ENCODE data around the gene CARD14. TPM values are rescaled to one million over a fixed set of nuclear protein-coding genes. Genes with fewer than 3 reads are reported as not detected.

Gene CARD14
- total and polyA plus RNA-seq, 2 of the 13 experiments (the other 11 are each of a cell fraction or from before 2014, with no cell fraction given), result 0.11 TPM; not detected in 1

DNA sequence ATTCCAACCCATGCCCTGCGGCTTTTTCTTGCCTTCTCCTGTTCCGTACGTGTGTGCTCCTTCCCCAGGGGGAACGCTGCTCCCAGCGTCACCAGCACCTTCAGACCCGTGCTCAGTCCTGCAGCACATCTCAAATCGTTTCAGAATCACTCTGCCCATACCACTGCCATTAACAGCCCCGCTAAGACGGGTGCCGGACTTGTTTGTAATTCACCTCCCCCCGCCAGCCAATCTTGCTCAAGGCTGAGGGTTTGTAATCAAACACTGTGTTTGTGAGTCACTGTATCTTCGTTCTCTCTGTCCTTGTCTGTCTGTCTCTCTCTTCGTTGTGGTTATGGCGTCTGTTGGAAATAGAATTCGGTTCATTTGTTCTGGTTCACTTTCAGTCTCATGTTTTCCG lies 17.3 kb downstream of the CARD14 start (continued):
- TF ChIP-seq ZNF281 (CRISPR knock-in tag; IDR thresholded peaks at IDR 0.05; ENCODE audit: borderline replicate concordance) (0 out of 2 replicates have a peak, but pooled peaks have one; percentile 19), XRCC5 (optimal IDR thresholded peaks at IDR 0.05; ENCODE audit: low read length) (no peak), MBNL3 (CRISPR knock-in tag; conservative IDR thresholded peaks at IDR 0.05) (no peak), TEAD2 (CRISPR knock-in tag; IDR thresholded peaks at IDR 0.05) (no peak), CHD4 (IDR thresholded peaks at IDR 0.05; ENCODE audit: borderline replicate concordance, low read length) (no peak), ZNF383 (CRISPR knock-in tag; IDR thresholded peaks at IDR 0.05; ENCODE audit: borderline replicate concordance) (no peak), ZNF331 (CRISPR knock-in tag; IDR thresholded peaks at IDR 0.05) (no peak), JDP2 (CRISPR knock-in tag; IDR thresholded peaks at IDR 0.05; ENCODE audit: borderline replicate concordance) (no peak), IRF9 (CRISPR knock-in tag; IDR thresholded peaks at IDR 0.05; ENCODE audit: borderline replicate concordance) (no peak), ZNF670 (CRISPR knock-in tag; IDR thresholded peaks at IDR 0.05; ENCODE audit: borderline replicate concordance) (no peak), GABPA (IDR thresholded peaks at IDR 0.05; ENCODE audit: low read depth, low read length) (no peak), GABPA (CRISPR knock-in tag; IDR thresholded peaks at IDR 0.05; ENCODE audit: low read depth) (no peak), ISX (CRISPR knock-in tag; conservative IDR thresholded peaks at IDR 0.05) (no peak), NR2F6 (IDR thresholded peaks at IDR 0.05) (no peak), NR2F6 (CRISPR knock-in tag; IDR thresholded peaks at IDR 0.05) (no peak)
- TF ChIP-seq, protein P1, sequence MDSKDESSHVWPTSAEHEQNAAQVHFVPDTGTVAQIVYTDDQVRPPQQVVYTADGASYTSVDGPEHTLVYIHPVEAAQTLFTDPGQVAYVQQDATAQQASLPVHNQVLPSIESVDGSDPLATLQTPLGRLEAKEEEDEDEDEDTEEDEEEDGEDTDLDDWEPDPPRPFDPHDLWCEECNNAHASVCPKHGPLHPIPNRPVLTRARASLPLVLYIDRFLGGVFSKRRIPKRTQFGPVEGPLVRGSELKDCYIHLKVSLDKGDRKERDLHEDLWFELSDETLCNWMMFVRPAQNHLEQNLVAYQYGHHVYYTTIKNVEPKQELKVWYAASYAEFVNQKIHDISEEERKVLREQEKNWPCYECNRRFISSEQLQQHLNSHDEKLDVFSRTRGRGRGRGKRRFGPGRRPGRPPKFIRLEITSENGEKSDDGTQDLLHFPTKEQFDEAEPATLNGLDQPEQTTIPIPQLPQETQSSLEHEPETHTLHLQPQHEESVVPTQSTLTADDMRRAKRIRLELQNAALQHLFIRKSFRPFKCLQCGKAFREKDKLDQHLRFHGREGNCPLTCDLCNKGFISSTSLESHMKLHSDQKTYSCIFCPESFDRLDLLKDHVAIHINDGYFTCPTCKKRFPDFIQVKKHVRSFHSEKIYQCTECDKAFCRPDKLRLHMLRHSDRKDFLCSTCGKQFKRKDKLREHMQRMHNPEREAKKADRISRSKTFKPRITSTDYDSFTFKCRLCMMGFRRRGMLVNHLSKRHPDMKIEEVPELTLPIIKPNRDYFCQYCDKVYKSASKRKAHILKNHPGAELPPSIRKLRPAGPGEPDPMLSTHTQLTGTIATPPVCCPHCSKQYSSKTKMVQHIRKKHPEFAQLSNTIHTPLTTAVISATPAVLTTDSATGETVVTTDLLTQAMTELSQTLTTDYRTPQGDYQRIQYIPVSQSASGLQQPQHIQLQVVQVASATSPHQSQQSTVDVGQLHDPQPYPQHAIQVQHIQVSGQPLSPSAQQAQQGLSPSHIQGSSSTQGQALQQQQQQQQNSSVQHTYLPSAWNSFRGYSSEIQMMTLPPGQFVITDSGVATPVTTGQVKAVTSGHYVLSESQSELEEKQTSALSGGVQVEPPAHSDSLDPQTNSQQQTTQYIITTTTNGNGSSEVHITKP (CRISPR knock-in tag; IDR thresholded peaks at IDR 0.05; ENCODE audit: low read depth), result no peak
- TF ChIP-seq, protein P2, sequence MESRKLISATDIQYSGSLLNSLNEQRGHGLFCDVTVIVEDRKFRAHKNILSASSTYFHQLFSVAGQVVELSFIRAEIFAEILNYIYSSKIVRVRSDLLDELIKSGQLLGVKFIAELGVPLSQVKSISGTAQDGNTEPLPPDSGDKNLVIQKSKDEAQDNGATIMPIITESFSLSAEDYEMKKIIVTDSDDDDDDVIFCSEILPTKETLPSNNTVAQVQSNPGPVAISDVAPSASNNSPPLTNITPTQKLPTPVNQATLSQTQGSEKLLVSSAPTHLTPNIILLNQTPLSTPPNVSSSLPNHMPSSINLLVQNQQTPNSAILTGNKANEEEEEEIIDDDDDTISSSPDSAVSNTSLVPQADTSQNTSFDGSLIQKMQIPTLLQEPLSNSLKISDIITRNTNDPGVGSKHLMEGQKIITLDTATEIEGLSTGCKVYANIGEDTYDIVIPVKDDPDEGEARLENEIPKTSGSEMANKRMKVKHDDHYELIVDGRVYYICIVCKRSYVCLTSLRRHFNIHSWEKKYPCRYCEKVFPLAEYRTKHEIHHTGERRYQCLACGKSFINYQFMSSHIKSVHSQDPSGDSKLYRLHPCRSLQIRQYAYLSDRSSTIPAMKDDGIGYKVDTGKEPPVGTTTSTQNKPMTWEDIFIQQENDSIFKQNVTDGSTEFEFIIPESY (CRISPR knock-in tag; IDR thresholded peaks at IDR 0.05), result no peak
- TF ChIP-seq, protein P3, sequence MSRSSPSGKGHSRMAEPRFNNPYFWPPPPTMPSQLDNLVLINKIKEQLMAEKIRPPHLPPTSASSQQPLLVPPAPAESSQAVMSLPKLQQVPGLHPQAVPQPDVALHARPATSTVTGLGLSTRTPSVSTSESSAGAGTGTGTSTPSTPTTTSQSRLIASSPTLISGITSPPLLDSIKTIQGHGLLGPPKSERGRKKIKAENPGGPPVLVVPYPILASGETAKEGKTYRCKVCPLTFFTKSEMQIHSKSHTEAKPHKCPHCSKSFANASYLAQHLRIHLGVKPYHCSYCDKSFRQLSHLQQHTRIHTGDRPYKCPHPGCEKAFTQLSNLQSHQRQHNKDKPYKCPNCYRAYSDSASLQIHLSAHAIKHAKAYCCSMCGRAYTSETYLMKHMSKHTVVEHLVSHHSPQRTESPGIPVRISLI (CRISPR knock-in tag; IDR thresholded peaks at IDR 0.05; ENCODE audit: borderline replicate concordance), result no peak
- TF ChIP-seq, protein P4, sequence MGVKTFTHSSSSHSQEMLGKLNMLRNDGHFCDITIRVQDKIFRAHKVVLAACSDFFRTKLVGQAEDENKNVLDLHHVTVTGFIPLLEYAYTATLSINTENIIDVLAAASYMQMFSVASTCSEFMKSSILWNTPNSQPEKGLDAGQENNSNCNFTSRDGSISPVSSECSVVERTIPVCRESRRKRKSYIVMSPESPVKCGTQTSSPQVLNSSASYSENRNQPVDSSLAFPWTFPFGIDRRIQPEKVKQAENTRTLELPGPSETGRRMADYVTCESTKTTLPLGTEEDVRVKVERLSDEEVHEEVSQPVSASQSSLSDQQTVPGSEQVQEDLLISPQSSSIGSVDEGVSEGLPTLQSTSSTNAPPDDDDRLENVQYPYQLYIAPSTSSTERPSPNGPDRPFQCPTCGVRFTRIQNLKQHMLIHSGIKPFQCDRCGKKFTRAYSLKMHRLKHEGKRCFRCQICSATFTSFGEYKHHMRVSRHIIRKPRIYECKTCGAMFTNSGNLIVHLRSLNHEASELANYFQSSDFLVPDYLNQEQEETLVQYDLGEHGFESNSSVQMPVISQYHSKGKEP (CRISPR knock-in tag; IDR thresholded peaks at IDR 0.05), result no peak
